GM19395 (cell line): ENCODE measurements around the gene RAB3IP.

ENCODE experiments used
- ATAC-seq: cut with Tn5 transposase; IDR thresholded peaks from one replicate; pipeline ENCODE4 v1.9.1; 2021; ENCODE audit warnings: mild to moderate bottlenecking, moderate library complexity; ENCODE audit not compliant: unreplicated experiment

RAB3IP gene

GRCh38 chr12:69738351-69739286 lies at the start of gene RAB3IP:
TSS of gene RAB3IP (plus strand) at chr12:69738860. CDS start at chr12:69755409, 16,549 bp downstream.
- peak; percentile 79 for ATAC-seq

GRCh38 chr12:69689638-69690037 lies 49.0 kb upstream of the RAB3IP start:
- no peak for ATAC-seq

DNA sequence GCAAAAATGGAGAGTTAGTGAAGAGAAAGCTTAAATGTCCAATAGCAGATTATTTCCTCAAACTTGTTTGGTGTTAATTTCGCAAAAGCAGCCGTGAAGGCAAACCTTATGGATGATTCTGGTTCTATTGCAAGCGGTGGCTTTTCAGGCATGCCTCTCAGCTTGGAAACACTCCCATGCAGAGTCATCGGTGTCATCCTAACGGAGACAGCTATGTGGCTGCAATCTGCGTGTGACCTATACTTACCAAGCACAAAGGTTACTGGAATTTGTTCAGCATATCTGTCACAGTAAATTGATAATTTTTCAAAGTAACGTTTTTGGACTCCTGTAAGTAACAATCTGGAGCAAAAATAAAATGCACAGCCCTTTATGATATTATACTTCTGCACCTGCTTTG lies 44.5 kb upstream of the RAB3IP start:
- no peak for ATAC-seq

- ATAC-seq = no peak
Observed at GRCh38 chr12:69698054-69698453, 40.6 kb upstream of the RAB3IP start.

DNA sequence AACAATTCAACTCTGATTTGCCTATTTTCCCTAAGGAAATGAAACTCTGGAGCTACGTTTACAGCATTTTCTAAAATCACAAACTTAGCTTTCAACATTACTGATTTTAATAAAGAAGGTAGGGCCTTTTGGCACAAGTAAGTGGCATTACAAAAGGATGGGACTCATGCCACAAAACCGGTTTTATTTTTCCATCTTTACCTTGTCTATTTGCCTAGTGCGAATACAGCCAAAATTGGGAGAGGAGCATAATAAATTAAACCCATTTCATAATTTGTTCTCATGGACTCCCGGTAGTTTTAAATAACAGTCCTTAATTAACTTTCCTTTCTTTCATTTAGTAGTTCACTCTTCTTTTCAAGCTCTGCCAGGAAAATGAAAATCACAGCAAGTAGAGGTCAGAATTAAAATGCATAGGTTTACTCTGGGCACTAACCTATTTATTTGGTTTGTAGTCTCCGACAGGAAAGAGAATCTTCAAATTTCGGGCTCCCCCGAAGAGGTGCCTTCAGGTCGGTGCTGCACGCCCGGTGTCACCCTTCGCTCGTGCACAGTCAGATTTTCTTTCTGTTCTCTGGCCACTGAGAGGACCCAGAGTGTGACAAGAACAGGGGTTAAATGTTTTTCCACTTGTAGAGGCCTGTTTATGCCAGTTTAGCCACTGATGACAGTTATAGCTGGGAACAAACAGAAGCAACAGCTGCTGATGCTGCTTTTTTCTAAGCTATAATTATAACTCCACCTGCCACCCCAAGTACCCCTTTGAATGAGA lies 39.7 kb upstream of the RAB3IP start, which contains the start of gene BEST3:
Gene BEST3, minus strand, starts transcription at position 535 of the 772 bp plus-strand sequence. CDS start 1,505 bp downstream, outside the sequence.
- ATAC-seq = no peak

DNA sequence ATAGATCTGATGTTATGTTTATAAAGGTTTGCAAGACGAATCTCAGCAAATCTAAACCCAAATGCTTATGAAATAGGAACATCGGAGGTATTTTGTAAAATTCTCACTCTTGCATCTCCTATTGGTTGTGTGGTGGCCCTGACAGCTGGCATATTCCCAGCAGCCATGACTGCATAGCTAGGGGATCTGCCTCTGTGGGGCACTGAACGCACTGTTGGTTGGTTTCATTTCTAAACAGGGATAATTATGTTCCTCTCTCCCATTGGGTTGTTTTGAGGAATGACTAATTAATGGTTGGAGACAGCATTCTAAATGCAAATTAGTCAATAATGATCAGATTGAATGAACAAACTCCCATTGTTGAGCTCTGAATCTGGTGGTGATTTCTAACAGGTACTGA lies 36.8 kb upstream of the RAB3IP start:
- ATAC-seq = no peak

DNA sequence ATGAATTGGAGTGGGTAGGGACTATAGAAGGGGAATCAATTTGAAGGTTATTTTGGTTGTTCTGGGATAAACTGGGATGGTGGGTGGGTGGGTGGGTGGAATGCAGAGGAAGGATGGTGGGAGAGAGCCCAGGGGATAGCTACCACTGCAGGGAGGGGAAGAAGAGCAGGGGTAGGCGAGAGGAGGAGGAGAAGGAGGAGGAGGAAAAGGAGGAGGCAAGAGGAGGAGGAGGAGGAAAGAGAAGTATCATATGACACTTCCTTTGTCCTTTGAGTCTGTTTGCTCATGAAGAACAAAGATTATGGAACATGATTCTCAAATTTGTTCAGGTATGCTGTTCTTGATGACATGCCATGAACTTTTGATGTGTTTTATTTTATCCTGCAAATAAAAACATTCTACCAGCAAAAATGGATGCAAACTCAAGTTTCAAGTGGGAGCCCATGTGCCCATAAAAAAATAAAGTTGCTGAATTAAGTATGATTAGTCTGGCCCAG lies 35.5 kb upstream of the RAB3IP start:
- ATAC-seq = no peak

DNA sequence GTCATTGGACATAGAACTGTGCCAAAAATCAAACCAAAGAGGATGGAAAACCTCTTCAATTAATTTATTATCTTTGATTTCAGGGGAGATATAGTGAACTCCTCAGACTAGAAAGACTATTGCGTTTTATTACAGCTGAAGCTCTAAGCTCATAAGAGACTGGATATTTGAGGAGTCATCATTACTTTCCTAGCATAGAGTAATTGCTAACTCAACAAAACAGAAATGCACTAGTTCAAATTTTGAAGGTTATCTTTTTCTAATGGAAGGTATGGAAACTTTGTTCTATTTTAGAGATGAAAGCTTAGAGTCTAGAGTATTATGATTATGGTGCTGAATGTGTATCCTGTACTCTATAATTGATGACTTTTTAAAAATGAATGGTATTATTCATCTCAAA lies 34.3 kb upstream of the RAB3IP start:
- ATAC-seq = no peak

DNA sequence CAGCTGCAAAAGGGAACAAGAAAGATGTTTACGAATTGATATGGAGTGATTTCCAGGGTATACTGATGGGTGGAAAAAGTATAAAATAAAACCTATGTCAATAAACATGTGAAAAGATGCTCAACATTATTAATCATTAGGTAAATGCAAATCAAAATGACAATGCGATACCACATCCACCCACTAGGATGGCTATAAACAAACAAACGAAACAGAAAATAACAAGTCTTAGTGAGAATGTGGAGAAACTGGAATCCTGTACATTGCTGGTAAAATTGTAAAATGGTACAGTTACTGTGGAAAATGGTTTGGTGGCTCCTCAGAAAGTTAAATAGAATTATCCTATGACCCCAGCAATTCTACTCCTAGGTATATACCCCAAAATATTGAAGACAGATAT lies 30.0 kb upstream of the RAB3IP start:
- no peak for ATAC-seq

GRCh38 chr12:69712826-69713225 lies 25.8 kb upstream of the RAB3IP start:
- no peak for ATAC-seq

DNA sequence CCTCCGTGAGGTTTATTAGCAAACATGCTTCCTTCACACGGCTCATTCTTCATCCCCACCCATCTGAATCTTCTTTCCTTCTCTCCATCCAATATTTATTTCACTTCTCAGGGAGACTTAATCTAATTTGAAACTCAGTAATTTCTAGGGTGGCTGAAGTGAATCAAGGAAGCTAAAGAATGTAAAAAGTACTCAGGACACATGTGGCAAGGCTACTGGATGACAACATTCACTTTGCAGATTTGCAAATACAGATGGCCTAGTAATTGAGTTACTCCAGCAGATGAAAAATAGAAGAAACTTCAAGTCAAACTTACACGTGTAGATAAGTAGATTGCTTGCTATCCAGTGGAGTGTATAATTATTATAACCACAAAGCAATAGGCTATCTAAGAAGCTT lies 24.1 kb upstream of the RAB3IP start:
- ATAC-seq = no peak

- ATAC-seq = no peak
Observed at GRCh38 chr12:69719336-69720316, 19.0 kb upstream of the RAB3IP start.

- ATAC-seq = no peak
Observed at GRCh38 chr12:69720750-69721149, 17.9 kb upstream of the RAB3IP start.

- no peak for ATAC-seq
Observed at GRCh38 chr12:69726922-69727321, 11.7 kb upstream of the RAB3IP start.

GRCh38 chr12:69732088-69732487 lies 6.6 kb upstream of the RAB3IP start:
- ATAC-seq = no peak

DNA sequence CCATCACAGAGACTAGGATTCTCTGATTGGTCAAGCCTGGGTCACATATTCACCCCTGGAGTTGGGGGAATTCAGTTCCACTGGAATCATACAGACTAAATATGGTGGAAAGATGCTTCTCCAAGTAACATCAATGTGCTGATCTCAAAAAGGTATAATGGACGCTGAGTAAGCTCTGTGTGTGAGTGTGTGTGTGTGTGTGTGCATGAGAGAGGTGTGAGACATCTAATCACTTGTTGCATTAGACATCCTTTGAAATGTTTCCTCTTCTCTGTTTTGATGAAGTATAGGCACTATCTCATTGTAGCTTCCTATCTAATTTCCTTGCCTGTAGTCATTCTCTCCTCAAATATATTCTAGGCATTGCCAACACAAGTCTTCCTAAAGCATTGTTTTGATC lies 5.0 kb upstream of the RAB3IP start:
- ATAC-seq = no peak

DNA sequence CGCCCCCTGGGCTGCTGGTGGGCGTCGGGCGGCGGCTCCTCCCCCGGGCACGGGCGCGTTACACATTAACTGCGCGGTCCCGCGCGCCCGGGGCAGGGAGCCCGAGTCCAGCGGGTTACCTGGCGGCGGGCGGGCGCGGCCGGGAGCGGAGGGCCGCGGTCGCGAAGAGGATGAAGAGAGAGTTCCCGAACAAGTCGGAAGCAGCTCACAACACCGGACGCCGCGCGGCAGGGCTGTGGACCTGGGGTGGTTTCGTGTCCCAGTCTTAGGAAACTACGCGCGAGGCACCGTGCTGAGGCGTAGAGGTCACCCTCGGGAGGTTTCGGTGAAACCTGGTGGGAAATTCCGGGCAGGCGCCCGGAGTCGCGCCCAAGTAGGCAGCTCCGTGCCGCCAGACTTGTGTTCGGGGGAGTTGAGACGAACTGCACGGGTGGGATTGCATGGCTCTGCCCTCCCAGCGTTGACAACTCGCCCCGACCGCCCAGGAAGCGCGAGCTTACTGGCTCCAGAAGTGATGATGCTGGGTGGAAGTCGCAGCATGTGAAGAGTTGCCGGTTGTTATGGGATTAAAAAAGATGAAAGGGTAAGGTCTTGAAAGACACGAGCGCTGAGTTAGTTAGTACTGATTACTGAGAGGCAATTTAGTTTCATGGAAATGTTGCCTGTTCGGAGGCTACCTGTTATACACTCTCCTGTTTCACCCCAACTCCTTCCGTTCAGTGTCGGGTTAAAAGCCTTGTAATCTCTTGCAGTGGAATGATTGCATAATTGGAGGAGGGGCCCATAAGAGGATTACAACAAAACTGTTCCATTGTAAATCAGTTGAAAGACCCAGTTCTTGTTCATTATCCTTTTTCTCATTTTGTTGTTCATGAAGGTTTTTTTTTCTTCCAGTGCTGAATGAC lies 879 bp downstream of the RAB3IP start:
- peak; percentile 49 for ATAC-seq

- no peak for ATAC-seq
Observed at GRCh38 chr12:69744109-69744508, 5.4 kb downstream of the RAB3IP start.

GRCh38 chr12:69751476-69751875 lies 12.8 kb downstream of the RAB3IP start:
- ATAC-seq = no peak
